Mesendoderm (in vitro differentiated cells): ENCODE data around the gene GAB2.
"Not testable (repeated sequence)": the region's sequence is repeated elsewhere in the genome, so short reads cannot be mapped to it uniquely, and the experiment has no call there.

Source experiments
- DNase-seq: peaks from one replicate; pipeline ENCODE4 v3.0.0; 2013
- H2AK5ac ChIP-seq: 2 replicates; pipeline ENCODE4 v1.6.1; 2013; ENCODE audit warnings: low read length, inconsistent platforms
- H2BK120ac ChIP-seq: 2 replicates; pipeline ENCODE4 v1.6.1; 2013; ENCODE audit warnings: low read depth, mild to moderate bottlenecking, low read length, moderate library complexity, mixed read lengths
- H2BK15ac ChIP-seq: replicated peaks from 2 replicates; pipeline ENCODE4 v1.6.1; 2013; ENCODE audit warnings: low read depth, mild to moderate bottlenecking, moderate library complexity
- H2BK5ac ChIP-seq: 2 replicates; pipeline ENCODE4 v1.6.1; 2013; ENCODE audit warnings: low read length, inconsistent platforms
- H3K18ac ChIP-seq: 2 replicates; pipeline ENCODE4 v1.6.1; 2013; ENCODE audit warnings: mild to moderate bottlenecking, low read length, mixed read lengths
- H3K23ac ChIP-seq: one replicate; pipeline ENCODE4 v1.6.1; 2013; ENCODE audit warnings: low read length
- H3K27ac ChIP-seq: 2 replicates; pipeline ENCODE4 v1.5.1; 2013; ENCODE audit warnings: low read depth, mild to moderate bottlenecking, inconsistent platforms, low read length, moderate library complexity
- H3K27me3 ChIP-seq: 2 replicates; pipeline ENCODE4 v1.6.1; 2013; ENCODE audit warnings: low read length, control low read depth, mild to moderate bottlenecking, inconsistent platforms; ENCODE audit not compliant: insufficient read depth, poor library complexity
- H3K36me3 ChIP-seq: 2 replicates; pipeline ENCODE4 v1.6.1; 2013; ENCODE audit warnings: low read length, inconsistent platforms; ENCODE audit not compliant: control insufficient read depth, insufficient read depth
- H3K4ac ChIP-seq: one replicate; pipeline ENCODE4 v1.6.1; 2013; ENCODE audit warnings: low read depth, mild to moderate bottlenecking, low read length, moderate library complexity
- H3K4me1 ChIP-seq: 2 replicates; pipeline ENCODE4 v1.6.1; 2013; ENCODE audit warnings: low read depth, low read length, inconsistent platforms; ENCODE audit not compliant: control insufficient read depth
- H3K4me2 ChIP-seq: 2 replicates; pipeline ENCODE4 v1.6.1; 2013; ENCODE audit warnings: low read length
- H3K4me3 ChIP-seq: 2 replicates; pipeline ENCODE4 v1.5.1; 2013; ENCODE audit warnings: mild to moderate bottlenecking, low read length
- H3K56ac ChIP-seq: one replicate; pipeline ENCODE4 v1.6.1; 2013; ENCODE audit warnings: low read length
- H3K79me1 ChIP-seq: 2 replicates; pipeline ENCODE4 v1.6.1; 2013; ENCODE audit warnings: low read length, inconsistent platforms
- H3K79me2 ChIP-seq: 2 replicates; pipeline ENCODE4 v1.6.1; 2013; ENCODE audit warnings: mild to moderate bottlenecking, low read length; ENCODE audit not compliant: control insufficient read depth, insufficient read depth
- H3K9ac ChIP-seq: 2 replicates; pipeline ENCODE4 v1.6.1; 2013; ENCODE audit warnings: low read length, inconsistent platforms
- H4K5ac ChIP-seq: one replicate; pipeline ENCODE4 v1.6.1; 2013; ENCODE audit warnings: low read length
- H4K8ac ChIP-seq: one replicate; pipeline ENCODE4 v1.6.1; 2013; ENCODE audit warnings: low read depth, mild to moderate bottlenecking, control low read depth, low read length, moderate library complexity
- WGBS: extraction: QIAGEN DNeasy Blood & Tissue Kit; methylation state at CpG from one replicate; pipeline ENCODE4 v1.1.7; 2013; ENCODE audit warnings: low lambda C conversion rate, missing lambda C conversion rate; ENCODE audit not compliant: insufficient coverage; ENCODE audit errors: extremely low coverage; 5-methylcytosine and 5-hydroxymethylcytosine counted together

The GAB2 gene

DNA sequence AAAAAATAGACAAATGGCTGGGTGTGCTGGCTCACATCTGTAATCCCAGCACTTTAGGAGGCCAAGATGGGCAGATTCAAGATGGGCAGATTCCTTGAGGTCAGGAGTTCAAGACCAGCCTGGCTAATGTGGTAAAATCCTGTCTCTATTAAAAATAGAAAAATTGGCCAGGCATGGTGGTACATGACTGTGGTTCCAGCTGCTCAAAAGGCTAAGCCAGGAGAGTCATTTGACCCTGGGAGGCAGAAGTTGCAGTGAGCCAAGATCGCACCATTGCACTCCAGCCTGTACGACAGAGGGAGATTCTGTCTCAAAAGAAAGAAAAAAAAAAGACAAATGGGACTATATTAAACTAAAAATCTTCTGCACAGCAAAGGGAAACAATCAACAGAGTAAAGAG lies 173.5 kb downstream of the GAB2 start:
- Histone ChIP-seq H2AK5ac (no peak overlapping the region), H3K27ac (no peak overlapping the region), H3K4me3 (no peak overlapping the region), H3K79me1 (no peaks in the 10 kb centered on the region), H4K8ac (no peak overlapping the region), H3K23ac (no peak overlapping the region), H2BK15ac (no peak overlapping the region), H3K9ac (no peak overlapping the region), H2BK5ac (no peak overlapping the region), H3K18ac (peak overlapping the region; percentile 64), H3K4ac (no peak overlapping the region), H3K4me1 (no peaks in the 10 kb centered on the region), H4K5ac (no peak overlapping the region), H3K79me2 (no peaks in the 10 kb centered on the region), H2BK120ac (no peak overlapping the region), H3K36me3 (no peaks in the 10 kb centered on the region), H3K27me3 (no peaks in the 10 kb centered on the region), H3K4me2 (no peak overlapping the region), H3K56ac (peak overlapping the region; percentile 15)
- no CpG with 5 or more reads among the region's 2 CpGs for WGBS
- no peak for DNase-seq

DNA sequence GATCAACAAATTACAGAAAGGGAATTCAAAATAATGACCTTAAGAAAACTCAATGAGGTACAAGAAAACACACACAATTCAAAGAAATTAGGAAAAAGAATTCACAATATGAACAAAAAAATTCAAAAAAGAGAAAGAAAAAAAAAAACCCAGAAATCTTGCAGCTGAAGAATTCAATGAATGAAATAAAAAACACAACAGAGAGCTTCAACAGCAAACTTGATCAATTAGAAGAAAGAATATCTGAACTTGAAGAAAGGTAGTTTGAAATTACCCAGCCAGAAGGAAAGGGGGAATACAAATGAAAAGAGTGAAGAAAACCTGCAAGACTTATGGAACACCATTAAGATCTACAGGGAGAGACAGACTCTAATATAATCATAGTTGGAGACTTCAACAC lies 176.1 kb downstream of the GAB2 start:
- no peak for DNase-seq
- Histone ChIP-seq H3K79me2 (no peaks in the 10 kb centered on the region), H3K56ac (no peak overlapping the region), H2BK15ac (no peak overlapping the region), H2AK5ac (no peak overlapping the region), H3K9ac (no peak overlapping the region), H3K79me1 (no peaks in the 10 kb centered on the region), H3K27me3 (no peaks in the 10 kb centered on the region), H3K36me3 (no peaks in the 10 kb centered on the region), H4K5ac (no peak overlapping the region), H3K27ac (no peak overlapping the region), H3K4ac (no peak overlapping the region), H4K8ac (no peak overlapping the region), H3K4me1 (no peaks in the 10 kb centered on the region), H3K4me2 (no peak overlapping the region), H3K23ac (no peak overlapping the region), H3K4me3 (no peak overlapping the region), H3K18ac (no peak overlapping the region), H2BK120ac (no peak overlapping the region), H2BK5ac (no peak overlapping the region)

DNA sequence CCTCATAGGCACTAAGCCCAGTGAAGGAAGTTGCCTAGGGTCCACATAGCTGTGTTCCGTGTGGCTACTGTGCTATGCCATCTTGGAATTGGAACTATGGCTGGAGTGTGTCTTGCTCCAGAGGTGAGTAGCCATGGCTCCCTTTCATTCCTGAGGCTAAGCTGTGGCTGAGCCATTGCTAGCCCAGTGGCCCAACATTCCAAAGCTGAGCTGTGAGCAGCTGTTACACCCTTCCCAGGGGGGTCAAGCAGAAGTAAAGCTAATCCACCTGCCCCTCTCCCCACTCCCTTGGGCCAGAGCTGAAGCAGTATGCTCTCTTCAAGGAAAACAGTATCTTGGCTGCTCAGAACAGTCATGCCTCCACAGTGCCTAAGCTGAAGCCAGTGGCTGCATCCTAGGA lies 177.8 kb downstream of the GAB2 start:
- Histone ChIP-seq H2BK5ac (no peak overlapping the region), H3K27ac (no peak overlapping the region), H2AK5ac (no peak overlapping the region), H3K79me1 (no peaks in the 10 kb centered on the region), H3K9ac (no peak overlapping the region), H3K56ac (no peak overlapping the region), H3K4me1 (no peaks in the 10 kb centered on the region), H2BK120ac (no peak overlapping the region), H3K4ac (no peak overlapping the region), H4K5ac (no peak overlapping the region), H3K36me3 (no peaks in the 10 kb centered on the region), H3K4me3 (no peak overlapping the region), H3K23ac (no peak overlapping the region), H2BK15ac (no peak overlapping the region), H3K79me2 (no peaks in the 10 kb centered on the region), H3K18ac (no peak overlapping the region), H3K27me3 (no peaks in the 10 kb centered on the region), H4K8ac (no peak overlapping the region), H3K4me2 (no peak overlapping the region)
- WGBS: no CpG with 5 or more reads among the region's 1 CpG
- DNase-seq: no peak

DNA sequence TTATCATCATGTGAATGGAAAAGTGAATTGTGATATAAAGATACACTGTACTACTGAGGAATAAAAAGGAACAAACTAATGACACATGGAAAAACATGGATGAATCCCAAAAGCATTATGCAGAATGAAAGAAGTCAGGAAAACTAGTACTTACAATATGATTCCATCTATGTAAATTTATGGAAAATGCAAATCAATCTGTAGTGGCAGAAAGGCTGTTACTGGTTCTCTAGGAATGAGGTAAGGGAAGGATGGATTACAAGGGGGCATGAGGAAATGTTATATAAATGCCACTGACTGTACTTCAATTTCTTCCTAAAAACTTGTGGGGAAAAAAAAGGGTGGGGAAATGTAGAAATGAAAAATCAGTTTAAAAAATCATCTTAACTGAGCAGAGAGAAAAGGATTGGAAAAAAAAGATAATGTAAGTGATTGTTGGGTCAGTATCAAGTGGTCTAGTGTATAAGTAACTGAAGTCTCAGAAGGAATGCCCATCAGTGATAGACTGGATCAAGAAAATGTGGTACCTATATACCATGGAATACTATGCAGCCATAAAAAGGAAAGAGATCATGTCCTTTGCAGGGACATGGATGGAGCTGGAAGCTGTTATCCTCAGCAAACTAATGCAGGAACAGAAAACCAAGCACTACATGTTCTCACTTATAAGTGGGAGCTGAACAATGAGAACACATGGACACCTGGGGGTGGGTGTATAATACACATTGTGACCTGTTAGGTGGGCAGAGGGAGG lies 180.2 kb downstream of the GAB2 start:
- Histone ChIP-seq H3K79me1 (no peaks in the 10 kb centered on the region), H3K36me3 (no peaks in the 10 kb centered on the region), H3K4me2 (no peak overlapping the region), H3K9ac (no peak overlapping the region), H2BK5ac (no peak overlapping the region), H3K27ac (no peak overlapping the region), H4K5ac (no peak overlapping the region), H3K4ac (no peak overlapping the region), H3K56ac (no peak overlapping the region), H3K18ac (no peak overlapping the region), H4K8ac (no peak overlapping the region), H3K23ac (no peak overlapping the region), H3K79me2 (no peaks in the 10 kb centered on the region), H3K27me3 (no peaks in the 10 kb centered on the region), H2AK5ac (no peak overlapping the region), H3K4me3 (no peak overlapping the region), H2BK15ac (no peak overlapping the region), H3K4me1 (no peaks in the 10 kb centered on the region), H2BK120ac (no peak overlapping the region)
- no peak for DNase-seq

DNA sequence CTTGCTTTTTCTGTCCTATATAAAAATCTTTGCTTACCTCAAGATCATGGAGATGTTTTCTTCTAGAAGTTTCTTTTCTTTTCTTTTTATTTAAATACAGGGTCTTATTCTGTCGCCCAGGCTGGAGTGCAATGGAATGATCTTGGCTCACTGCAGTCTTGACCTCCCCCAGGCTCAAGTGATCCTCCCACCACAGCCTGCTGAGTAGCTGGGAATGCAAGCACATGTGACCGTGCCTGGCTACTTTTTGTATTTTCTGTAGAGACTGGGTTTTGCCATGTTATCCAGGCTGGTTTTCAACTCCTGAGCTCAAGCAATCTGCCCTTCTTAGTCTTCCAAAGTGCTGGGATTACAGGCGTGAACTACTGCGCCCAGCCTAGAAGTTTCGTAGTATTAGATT lies 183.6 kb downstream of the GAB2 start:
- Histone ChIP-seq H4K5ac (no peak overlapping the region), H3K56ac (no peak overlapping the region), H3K9ac (no peak overlapping the region), H3K4me1 (no peaks in the 10 kb centered on the region), H2AK5ac (no peak overlapping the region), H3K4ac (no peak overlapping the region), H3K4me3 (no peak overlapping the region), H2BK5ac (no peak overlapping the region), H3K18ac (no peak overlapping the region), H2BK15ac (no peak overlapping the region), H3K4me2 (no peak overlapping the region), H3K79me2 (no peaks in the 10 kb centered on the region), H3K27ac (no peak overlapping the region), H3K27me3 (no peaks in the 10 kb centered on the region), H2BK120ac (no peak overlapping the region), H4K8ac (no peak overlapping the region), H3K36me3 (no peaks in the 10 kb centered on the region), H3K79me1 (no peaks in the 10 kb centered on the region), H3K23ac (no peak overlapping the region)
- WGBS: no CpG with 5 or more reads among the region's 5 CpGs
- DNase-seq: peak; percentile 59

DNA sequence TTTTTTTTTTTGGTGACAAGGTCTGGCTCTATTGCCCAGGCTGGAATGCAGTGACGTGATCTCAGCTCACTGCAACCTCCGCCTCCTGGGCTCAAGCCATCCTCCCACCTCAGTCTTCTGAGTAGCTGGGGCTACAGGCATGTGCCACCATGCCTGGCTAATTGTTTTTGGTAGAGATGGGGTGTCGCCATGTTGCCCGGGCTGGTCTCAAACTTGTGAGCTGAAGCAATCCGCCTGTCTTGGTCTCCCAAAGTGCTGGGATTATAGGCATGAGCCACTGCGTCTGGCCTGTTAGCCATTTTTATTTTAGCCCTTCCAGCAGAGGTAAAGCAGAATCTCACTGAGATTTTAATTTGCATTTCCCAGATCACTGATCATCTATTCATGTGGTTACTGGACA lies 184.6 kb downstream of the GAB2 start:
- H3K4me3 ChIP-seq, H3K79me2 ChIP-seq, H3K56ac ChIP-seq, H3K4me2 ChIP-seq, H4K5ac ChIP-seq, H2BK15ac ChIP-seq, H2BK5ac ChIP-seq, H3K4me1 ChIP-seq, H3K36me3 ChIP-seq, DNase-seq, H2BK120ac ChIP-seq, H3K27me3 ChIP-seq, H3K27ac ChIP-seq, H3K9ac ChIP-seq, H3K18ac ChIP-seq, H3K23ac ChIP-seq, H3K79me1 ChIP-seq, H3K4ac ChIP-seq, H2AK5ac ChIP-seq, H4K8ac ChIP-seq: not testable (repeated sequence)
- no CpG with 5 or more reads among the region's 6 CpGs for WGBS
